Transverse colon (tissue), 4 donors: ENCODE data around the gene CLCN1. TPM values are rescaled to one million over a fixed set of nuclear protein-coding genes. Genes with fewer than 3 reads are reported as not detected.
A peak's percentile ranks its signal among the peaks of the same experiment; 100 is the strongest.

Experiments
- DNase-seq: peaks from one replicate; pipeline ENCODE4 v3.0.0-alpha.2; 2019
- H3K27ac ChIP-seq, 4 donors: fragments of 200-600 bp; sonication (generic); 2 replicates each; pipeline ENCODE4 v1.5.1; 2016 to 2018; ENCODE audit warnings: inconsistent platforms in 4 of 4
- H3K27me3 ChIP-seq: fragments of 200-600 bp; sonication (generic); 2 replicates; pipeline ENCODE4 v1.5.1; 2017; ENCODE audit warnings: inconsistent platforms
- H3K36me3 ChIP-seq, 4 donors: fragments of 200-600 bp; sonication (generic); 2 replicates each; pipeline ENCODE4 v1.5.1; 2017 to 2019; ENCODE audit warnings: inconsistent platforms in 4 of 4
- H3K4me1 ChIP-seq, 4 donors: fragments of 200-600 bp; sonication (generic); 2 replicates each; pipeline ENCODE4 v1.5.1; 2017 to 2020; ENCODE audit warnings: inconsistent platforms in 4 of 4
- H3K4me3 ChIP-seq, 4 donors: fragments of 200-600 bp; sonication (generic); 1 replicate in 1 of 4; 2 replicates in 3 of 4; pipeline versions ENCODE4 v1.5.1 to v1.6.1; 2017 to 2019; ENCODE audit warnings: inconsistent platforms in 4 of 4
- H3K9me3 ChIP-seq, 2 donors: fragments of 200-600 bp; sonication (generic); 2 replicates each; pipeline ENCODE4 v1.5.1; 2017 to 2019; ENCODE audit warnings: inconsistent platforms in 2 of 2
- CTCF ChIP-seq, 5 experiments: fragments of 200-600 bp in 3 of 5; fragments of 450-650 bp in 2 of 5; sonication (generic) in 3 of 5; IDR thresholded peaks; 1 replicate in 2 of 5; 2 replicates in 3 of 5; pipeline ENCODE4 v1.5.1; 2016 to 2017; ENCODE audit warnings: antibody characterized with exemption in 5 of 5, inconsistent platforms in 3 of 5, mild to moderate bottlenecking in 2 of 5, moderate library complexity in 1 of 5
- EP300 ChIP-seq: sonication (generic); formaldehyde crosslinking; IDR thresholded peaks from one replicate; pipeline ENCODE4 v1.6.1; 2017; ENCODE audit warnings: antibody characterized with exemption, low read depth
- POLR2A ChIP-seq: fragments of 450-650 bp; IDR thresholded peaks from one replicate; pipeline ENCODE4 v1.6.1; 2016; ENCODE audit warnings: antibody characterized with exemption, mild to moderate bottlenecking, moderate library complexity
- POLR2AphosphoS5 ChIP-seq, 3 donors: sonication (generic); formaldehyde crosslinking; IDR thresholded peaks; one replicate each; pipeline ENCODE4 v1.6.1; 2016; ENCODE audit warnings: antibody characterized with exemption in 3 of 3
- WGBS, 2 donors: methylation state at CpG; one replicate each; pipeline ENCODE4 v1.1.5; 2018; ENCODE audit warnings: low coverage in 1 of 2; 5-methylcytosine and 5-hydroxymethylcytosine counted together
- in situ Hi-C, 4 donors: fragments of 200-750 bp; cut with MboI; loops; one replicate each; pipeline versions ENCODE4 v1.15.0 to v1.15.1; 2017; ENCODE audit warnings: low sequenced_read_pairs in 3 of 4, low pct_ligation_motif_present in 1 of 4, low pct_unique_long_range_greater_than_20kb in 1 of 4
- intact Hi-C: fragments of 100-400 bp; cut with DNase I; formaldehyde crosslinking; loops from one replicate; pipeline ENCODE4 v1.15.1; 2023; ENCODE audit warnings: low total_unique reads
- total RNA-seq, 4 donors: library from RNA; depleted of rRNA; stranded (reverse); fragments of >200 nt; gene quantifications; one replicate each; pipeline ENCODE4 v1.1.0, GENCODE V29; 2016

CLCN1 gene
- total RNA-seq, 4 donors from 2014 or later: not detected

GRCh38 chr7:143381427-143382125 is 65.7 kb downstream of the CLCN1 start:
- in situ Hi-C loops (no loop called here), intact Hi-C loops (no loop called here)
- Histone ChIP-seq H3K27me3 (no peaks in the 10 kb centered on the region), H3K9me3 (no peaks in the 10 kb centered on the region), H3K4me3 (peak overlapping the region; percentile 79 to 100 (median 96)), H3K27ac (peak overlapping the region; percentile 93 to 99 (median 98)), H3K36me3 (no peaks in the 10 kb centered on the region), H3K4me1 (peaks cover 29 to 58% (median 36%) of the 10 kb centered on the region in 4 donors)
- peak; percentile 69 for DNase-seq
- WGBS, 2 donors: 4% methylated on average over 52 of the region's 64 CpGs; no CpG with 5 or more reads in 1 of the 2 donors
- TF ChIP-seq EP300: no peak
- TF ChIP-seq POLR2A: no peak
- no peak for TF ChIP-seq CTCF (IDR thresholded peaks at IDR 0.05)
- peak in 2 of 3 donors; percentile 18 to 57 for TF ChIP-seq POLR2AphosphoS5 (IDR thresholded peaks at IDR 0.05)

- intact Hi-C loops (no loop called here), in situ Hi-C loops (no loop called here)
- Histone ChIP-seq H3K4me3 (peak overlapping the region; percentile 79 to 100 (median 96)), H3K4me1 (peaks cover 29 to 64% (median 39%) of the 10 kb centered on the region in 4 donors), H3K27ac (peak overlapping the region; percentile 93 to 99 (median 98)), H3K36me3 (no peaks in the 10 kb centered on the region), H3K27me3 (no peaks in the 10 kb centered on the region), H3K9me3 (no peaks in the 10 kb centered on the region)
- TF ChIP-seq POLR2AphosphoS5 (IDR thresholded peaks at IDR 0.05): no peak
- TF ChIP-seq POLR2A: no peak
- no peak for TF ChIP-seq EP300
- no peak for TF ChIP-seq CTCF (IDR thresholded peaks at IDR 0.05)
- DNase-seq: no peak
- WGBS, 2 donors: 32 to 43% methylated on average over 3 to 20 of the region's 21 CpGs
Observed at GRCh38 chr7:143382126-143382790, 66.3 kb downstream of the CLCN1 start.

GRCh38 chr7:143382791-143383641 is 67.1 kb downstream of the CLCN1 start:
- peak overlapping the region; percentile 93 to 99 (median 98) for H3K27ac ChIP-seq
- DNase-seq: no peak
- peaks cover 29 to 67% (median 43%) of the 10 kb centered on the region in 4 donors for H3K4me1 ChIP-seq
- 84 to 85% methylated on average over 5 to 15 of the region's 15 CpGs for WGBS, 2 donors
- no peak for TF ChIP-seq POLR2A
- no peak for TF ChIP-seq EP300
- TF ChIP-seq POLR2AphosphoS5 (IDR thresholded peaks at IDR 0.05): no peak
- TF ChIP-seq CTCF (IDR thresholded peaks at IDR 0.05): no peak
- H3K36me3 ChIP-seq: peaks cover 0 to under 1% (median 0%) of the 10 kb centered on the region in 4 donors
- peak overlapping the region in 3 of 4 donors; percentile 79 to 100 (median 92) for H3K4me3 ChIP-seq
- H3K27me3 ChIP-seq: no peaks in the 10 kb centered on the region
- in situ Hi-C loops (no loop called here), intact Hi-C loops (no loop called here)
- no peaks in the 10 kb centered on the region for H3K9me3 ChIP-seq

GRCh38 chr7:143383642-143383957 is 67.7 kb downstream of the CLCN1 start:
- no peaks in the 10 kb centered on the region for H3K27me3 ChIP-seq
- peak overlapping the region in 2 of 4 donors; percentile 92 to 100 for H3K4me3 ChIP-seq
- in situ Hi-C loops (no loop called here), intact Hi-C loops (no loop called here)
- no peak for DNase-seq
- peaks cover 0 to 6% (median 0%) of the 10 kb centered on the region in 4 donors for H3K36me3 ChIP-seq
- WGBS, 2 donors: 50% methylated on average over 1 of the region's 1 CpG; no CpG with 5 or more reads in 1 of the 2 donors
- no peaks in the 10 kb centered on the region for H3K9me3 ChIP-seq
- TF ChIP-seq POLR2A: no peak
- no peak for TF ChIP-seq POLR2AphosphoS5 (IDR thresholded peaks at IDR 0.05)
- no peak for TF ChIP-seq CTCF (IDR thresholded peaks at IDR 0.05)
- TF ChIP-seq EP300: no peak
- H3K4me1 ChIP-seq: peaks cover 28 to 65% (median 43%) of the 10 kb centered on the region in 4 donors
- peak overlapping the region; percentile 93 to 99 (median 98) for H3K27ac ChIP-seq
